Activated T-cell treated with anti-CD3 and anti-CD28 coated beads, Interleukin-2, amount 50 U/mL, for 1 hour (primary cell): ENCODE results near the gene OXSR1.
"Not testable (repeated sequence)": the region's sequence is repeated elsewhere in the genome, so short reads cannot be mapped to it uniquely, and the experiment has no call there.

ENCODE experiments used
- DNase-seq: peaks from one replicate; pipeline ENCODE4 v3.0.0-alpha.2; 2020

OXSR1 gene

DNA sequence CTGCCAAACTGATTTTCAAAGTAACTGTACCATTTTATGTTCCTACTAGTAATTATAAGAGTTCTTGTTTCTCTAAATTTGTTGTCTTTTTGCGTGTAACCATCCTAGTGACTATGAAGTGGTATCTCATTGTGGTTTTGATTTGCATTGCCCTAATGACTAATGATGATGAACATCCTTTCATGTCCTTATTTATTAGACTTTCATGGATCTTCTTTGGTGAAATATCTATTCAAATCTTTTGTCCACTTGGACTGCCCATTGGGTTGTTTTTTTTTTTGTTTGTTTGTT lies 3.6 kb downstream of the OXSR1 start:
- DNase-seq, result no peak

- DNase-seq, result no peak
These were observed 5.4 kb downstream of the OXSR1 start for GRCh38 chr3:38170722-38171121.

DNA sequence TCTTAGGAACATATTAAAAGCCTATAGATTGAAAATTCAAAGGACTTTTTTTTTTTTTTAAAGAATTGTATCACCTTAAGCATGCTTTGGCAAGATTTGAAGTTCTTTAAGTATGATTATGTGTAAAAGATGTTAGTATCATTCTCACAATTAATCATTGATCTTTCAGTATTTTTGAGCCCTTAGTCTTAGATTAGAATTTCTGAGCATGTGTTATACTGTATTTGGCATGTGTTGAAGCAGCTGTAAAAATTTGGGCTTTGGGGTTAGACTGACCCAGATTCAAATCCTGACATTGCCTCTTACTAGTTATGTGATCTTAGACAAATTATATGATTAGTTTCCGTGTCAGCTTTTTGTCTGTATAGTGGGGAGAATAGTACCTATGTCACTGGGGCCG lies 6.3 kb downstream of the OXSR1 start:
- no peak for DNase-seq

DNA sequence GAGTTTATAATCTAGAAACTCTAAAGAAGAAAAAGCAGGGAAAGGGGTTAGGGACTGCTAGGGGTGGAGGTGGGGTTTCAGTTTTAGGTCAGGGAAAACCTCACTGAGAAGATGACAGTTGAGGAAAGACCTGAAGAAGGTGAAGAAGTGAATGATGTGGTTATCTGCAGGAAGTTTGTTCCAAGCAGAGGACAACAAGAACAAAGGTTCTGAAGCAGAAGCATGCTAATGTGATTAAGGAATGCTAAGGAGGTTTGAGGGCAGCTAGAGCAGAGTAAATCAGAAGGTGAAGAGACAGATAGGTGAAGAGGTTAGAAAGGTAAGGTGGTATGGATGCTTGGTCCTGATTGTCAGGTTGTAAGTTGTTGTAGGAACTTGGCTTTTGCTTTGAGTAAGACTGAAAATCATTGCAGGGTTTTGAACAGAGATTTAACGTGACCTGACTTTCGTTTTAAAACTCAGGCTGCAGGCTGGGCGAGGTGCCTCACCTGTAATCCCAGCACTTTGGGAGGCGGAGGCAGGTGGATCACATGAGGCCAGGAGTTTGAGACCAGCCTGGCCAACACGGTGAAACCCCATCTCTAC lies 8.6 kb downstream of the OXSR1 start:
- no peak for DNase-seq

- DNase-seq, result no peak
These were observed 11.8 kb downstream of the OXSR1 start for GRCh38 chr3:38177181-38177580.

DNA sequence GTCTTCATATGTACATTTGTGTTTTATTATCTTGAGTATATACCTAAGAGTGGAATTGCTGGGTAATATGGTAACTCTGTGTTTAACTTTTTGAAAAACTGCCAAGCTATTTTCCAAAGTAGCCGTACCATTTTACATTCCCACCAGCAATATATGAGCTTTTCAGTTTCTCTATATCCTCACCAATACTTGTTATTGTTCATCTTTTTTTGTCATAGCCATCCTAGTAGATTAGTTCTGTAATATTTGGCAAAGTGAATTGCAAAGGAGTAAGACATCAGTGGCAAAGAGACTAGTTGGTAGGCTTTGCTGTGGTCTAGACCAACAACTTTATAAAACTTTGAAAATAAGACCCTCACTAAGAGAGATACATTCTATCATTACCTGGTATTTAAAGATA lies 21.4 kb downstream of the OXSR1 start:
- DNase-seq, result no peak

DNA sequence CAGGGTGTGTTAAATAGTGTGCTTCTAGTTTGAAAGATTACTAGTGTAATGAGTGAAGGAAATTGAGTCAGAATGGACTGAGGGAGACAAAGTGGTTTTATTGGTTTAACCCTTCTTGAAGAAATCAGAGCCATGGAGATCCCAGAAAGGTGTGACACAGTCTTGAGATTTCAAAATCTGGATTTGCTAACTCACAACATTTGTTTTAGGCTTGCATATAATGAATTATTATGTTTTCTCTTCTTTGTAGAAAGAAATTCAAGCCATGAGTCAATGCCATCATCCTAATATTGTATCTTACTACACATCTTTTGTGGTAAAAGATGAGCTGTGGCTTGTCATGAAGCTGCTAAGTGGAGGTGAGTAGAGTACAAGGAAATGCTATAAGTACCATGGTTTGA lies 25.1 kb downstream of the OXSR1 start:
- DNase-seq, result no peak

GRCh38 chr3:38202931-38203330 lies 37.6 kb downstream of the OXSR1 start:
- DNase-seq, result not testable (repeated sequence)

DNA sequence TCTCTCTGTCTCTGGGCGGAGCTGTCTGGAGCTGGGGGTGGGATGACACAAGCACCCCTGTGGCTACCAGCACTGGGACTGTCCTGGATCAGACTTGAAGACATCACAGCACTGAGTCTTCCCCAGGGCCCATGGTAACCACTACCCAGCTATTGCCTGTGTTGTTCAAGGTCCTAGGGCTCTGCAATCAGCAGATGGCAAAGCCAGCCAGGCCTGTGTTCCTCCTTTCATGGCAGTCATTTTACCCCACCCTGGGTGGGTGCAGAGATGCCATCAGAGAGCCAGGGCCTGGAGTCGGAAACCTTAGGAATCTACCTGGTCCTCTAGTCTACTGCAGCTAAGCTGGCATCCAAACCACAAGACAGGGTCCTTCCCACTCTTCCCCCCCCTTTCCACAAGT lies 38.4 kb downstream of the OXSR1 start:
- no peak for DNase-seq

DNA sequence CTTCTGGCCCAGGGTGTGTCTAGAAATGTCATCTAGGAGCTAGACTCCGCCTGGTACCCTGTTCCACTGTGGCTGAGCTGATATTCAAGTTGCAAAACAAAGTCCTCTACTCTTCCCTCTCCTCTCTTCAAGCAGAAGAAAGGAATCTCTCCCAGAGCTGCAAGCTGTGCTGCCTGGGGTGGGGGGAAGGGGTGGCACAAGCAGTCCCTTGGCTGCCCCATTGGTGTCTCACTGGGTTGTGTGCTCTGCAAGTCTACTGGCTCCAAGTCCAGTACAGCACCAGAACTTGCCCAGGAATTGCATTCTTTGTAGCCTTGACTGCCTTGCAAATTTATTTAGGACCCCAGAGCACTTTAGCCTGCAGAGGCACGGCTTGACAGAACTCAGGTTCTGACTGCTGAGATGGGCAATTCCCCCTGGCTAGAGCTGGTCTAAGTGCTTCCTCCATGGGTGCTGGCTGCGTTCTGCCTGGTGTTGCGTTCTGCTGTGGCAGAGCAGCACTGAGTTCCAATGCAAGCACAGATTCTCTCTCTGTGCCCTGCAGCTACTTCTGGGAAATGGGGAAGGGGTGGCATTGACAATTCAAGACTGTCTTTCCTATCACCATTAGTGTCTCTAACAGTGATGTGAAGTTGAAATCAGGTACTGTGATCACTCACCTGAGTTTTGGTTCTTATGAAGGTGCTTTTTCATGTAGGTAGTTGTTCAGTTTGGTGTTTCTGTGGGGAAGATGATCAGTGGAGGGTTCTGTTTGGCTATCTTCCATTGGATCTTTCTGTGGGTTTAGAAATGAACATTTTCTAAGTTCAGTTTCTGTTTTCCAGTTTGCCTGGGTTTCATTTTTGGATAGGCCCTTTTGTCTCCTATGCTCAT lies 39.5 kb downstream of the OXSR1 start:
- no peak for DNase-seq

GRCh38 chr3:38205472-38205805 lies 40.1 kb downstream of the OXSR1 start:
- DNase-seq, result no peak

DNA sequence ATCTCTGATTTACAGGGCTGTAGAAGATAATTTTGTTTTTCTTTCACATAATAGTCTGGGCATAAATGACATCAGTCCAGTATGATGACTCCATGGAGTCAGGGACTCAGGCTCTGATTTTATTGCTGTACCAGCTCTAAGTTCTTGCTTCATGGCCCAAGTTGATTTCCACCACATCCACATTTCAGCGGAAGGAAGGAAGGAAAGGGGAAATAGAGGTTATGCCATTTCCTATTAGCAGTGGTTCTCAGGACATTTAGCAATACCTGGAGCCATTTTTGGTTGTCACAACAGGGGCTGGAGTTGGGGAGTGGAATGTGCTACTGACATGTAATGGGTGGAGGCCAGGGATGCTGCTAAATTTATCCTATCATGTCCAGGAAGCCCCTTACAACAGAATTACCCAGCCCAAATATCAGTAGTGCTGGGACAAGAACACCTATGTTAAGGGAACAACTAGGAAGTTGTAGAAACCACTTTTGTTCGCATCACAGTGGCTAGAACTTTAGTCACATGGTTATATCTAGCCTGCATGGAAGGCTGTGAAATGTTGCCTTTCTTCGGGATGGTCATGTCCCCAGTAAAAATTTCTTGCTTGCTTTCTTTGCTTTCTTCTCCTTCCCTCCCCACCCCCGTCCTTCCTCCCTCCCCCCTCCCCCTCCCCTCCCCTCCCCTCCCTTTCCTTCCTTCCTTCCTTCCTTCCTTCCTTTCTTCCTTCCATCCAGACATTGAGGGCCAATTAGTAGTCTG lies 42.1 kb downstream of the OXSR1 start:
- DNase-seq, result no peak

DNA sequence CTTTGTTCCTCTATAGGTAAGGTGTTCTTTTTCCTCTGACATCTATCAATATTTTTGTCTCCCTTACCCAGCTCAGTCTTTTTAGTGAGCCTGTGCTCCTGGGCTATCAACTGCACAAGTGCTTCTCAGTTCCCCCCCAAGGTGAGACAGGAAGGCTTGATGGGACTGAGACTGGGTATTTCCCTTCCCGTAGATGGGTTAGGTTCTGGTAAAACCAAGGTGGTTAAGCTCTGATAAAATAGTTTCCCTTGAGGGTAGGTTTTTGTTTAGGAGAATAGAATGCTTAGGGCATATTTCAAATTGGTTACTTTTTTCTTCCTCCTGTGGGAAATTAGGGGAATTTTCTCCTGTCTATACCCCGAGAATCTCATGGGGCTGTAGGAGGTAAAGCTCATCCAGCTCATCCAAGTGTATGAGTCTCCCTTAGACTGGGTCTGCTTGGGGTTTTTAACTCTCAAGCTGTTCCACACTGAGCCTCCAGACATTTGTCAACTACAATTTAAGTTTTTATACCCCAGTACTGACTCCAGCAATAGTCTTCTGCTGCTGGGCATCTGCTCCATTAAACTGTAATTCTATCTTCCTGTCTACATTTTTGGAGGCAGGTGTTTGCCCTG lies 44.9 kb downstream of the OXSR1 start:
- no peak for DNase-seq

GRCh38 chr3:38212141-38212540 lies 46.8 kb downstream of the OXSR1 start:
- DNase-seq, result no peak

DNA sequence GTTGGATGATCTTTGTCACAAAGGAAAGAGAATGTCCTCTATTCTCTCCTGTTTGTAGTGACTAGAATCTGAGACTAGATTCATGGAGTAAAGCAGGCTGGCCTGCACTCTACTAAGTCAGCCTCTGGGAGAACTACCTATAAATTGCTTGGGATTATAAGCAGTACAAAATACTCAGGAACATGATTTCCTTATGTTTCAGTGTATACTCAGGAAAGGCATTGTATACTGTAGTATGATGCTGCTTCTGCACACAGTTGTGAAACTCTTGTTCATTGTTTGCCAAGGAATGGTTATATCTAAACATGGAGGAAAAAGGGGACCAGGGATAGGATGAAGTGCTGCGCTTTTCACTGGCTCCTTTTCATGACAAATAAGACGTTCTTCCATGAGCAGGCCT lies 49.2 kb downstream of the OXSR1 start:
- DNase-seq, result no peak

- DNase-seq, result no peak
These were observed 54.4 kb downstream of the OXSR1 start for GRCh38 chr3:38219609-38220197.

- no peak for DNase-seq
These were observed 55.7 kb downstream of the OXSR1 start for GRCh38 chr3:38221005-38221404.

- no peak for DNase-seq
These were observed 56.8 kb downstream of the OXSR1 start for GRCh38 chr3:38222032-38222634.

GRCh38 chr3:38224357-38224756 lies 59.0 kb downstream of the OXSR1 start:
- no peak for DNase-seq

DNA sequence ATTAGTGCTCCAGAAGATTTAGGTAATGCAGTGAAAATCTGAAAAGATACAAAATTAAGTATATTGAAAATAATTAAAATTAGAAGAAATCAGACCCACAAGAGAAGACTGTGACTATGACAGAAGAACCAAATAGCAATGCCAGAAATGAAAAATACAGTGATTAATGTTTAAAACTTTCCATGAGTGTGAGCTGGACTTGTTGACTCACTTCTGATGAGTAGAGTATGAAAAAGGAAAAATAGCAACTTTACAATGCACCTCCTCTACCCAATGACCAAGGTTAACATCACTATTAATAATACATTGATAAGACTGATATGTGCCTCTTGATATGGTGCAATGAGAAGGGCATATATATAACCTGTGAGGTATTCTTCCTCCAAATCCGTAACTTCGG lies 60.9 kb downstream of the OXSR1 start:
- no peak for DNase-seq

- DNase-seq, result no peak
These were observed 62.7 kb downstream of the OXSR1 start for GRCh38 chr3:38227989-38228388.

DNA sequence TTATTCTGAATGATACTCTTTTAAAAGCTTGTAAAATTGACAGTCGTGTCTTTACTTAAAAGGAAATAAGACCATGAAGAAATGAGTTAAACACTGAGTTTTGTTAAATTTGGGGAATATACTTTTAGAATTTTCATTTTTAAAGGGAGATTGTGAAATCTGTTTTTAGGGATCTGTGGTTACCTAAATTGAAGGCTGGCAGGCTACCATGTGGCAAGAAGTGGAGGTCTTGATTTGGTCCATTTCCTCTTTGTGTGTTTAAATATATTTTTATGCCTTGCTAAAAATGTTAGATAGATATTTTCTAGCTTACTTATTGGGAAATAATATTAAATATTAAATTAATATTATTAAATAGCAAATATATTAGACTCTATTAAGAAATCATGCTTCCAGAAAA lies 63.7 kb downstream of the OXSR1 start:
- no peak for DNase-seq

- no peak for DNase-seq
These were observed 67.4 kb downstream of the OXSR1 start for GRCh38 chr3:38232701-38233100.
